Measurements from ENCODE around the gene ZFYVE16.

DNA sequence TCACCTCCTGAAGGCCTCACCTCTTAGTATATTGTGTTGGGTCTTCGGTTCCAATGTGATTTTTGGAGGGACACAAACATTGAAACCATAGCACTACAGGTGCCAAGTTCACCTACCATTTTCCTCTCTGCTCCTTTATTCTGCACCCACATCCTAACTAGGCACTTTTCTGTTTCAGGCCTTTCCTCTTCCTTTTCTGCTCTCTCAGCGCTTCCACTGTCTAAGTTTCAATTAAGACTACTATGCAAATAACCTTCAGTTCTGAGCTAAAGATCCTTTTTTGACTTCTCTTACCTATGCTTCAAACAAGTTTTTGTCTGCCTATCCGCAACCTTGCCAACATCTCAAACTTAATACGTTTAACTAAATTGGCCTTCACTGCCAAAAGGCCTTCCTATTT is 25.4 kb upstream of the ZFYVE16 start:
- TF ChIP-seq, protein P1, sequence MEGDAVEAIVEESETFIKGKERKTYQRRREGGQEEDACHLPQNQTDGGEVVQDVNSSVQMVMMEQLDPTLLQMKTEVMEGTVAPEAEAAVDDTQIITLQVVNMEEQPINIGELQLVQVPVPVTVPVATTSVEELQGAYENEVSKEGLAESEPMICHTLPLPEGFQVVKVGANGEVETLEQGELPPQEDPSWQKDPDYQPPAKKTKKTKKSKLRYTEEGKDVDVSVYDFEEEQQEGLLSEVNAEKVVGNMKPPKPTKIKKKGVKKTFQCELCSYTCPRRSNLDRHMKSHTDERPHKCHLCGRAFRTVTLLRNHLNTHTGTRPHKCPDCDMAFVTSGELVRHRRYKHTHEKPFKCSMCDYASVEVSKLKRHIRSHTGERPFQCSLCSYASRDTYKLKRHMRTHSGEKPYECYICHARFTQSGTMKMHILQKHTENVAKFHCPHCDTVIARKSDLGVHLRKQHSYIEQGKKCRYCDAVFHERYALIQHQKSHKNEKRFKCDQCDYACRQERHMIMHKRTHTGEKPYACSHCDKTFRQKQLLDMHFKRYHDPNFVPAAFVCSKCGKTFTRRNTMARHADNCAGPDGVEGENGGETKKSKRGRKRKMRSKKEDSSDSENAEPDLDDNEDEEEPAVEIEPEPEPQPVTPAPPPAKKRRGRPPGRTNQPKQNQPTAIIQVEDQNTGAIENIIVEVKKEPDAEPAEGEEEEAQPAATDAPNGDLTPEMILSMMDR (IDR thresholded peaks at IDR 0.05): no peak
- TF ChIP-seq RCOR1 (IDR thresholded peaks at IDR 0.05; ENCODE audit: low read depth, low read length) (no peak), JUN (IDR thresholded peaks at IDR 0.05) (no peak), POLR2A (IDR thresholded peaks at IDR 0.05; ENCODE audit: low read length) (no peak), SMC3 (IDR thresholded peaks at IDR 0.05) (no peak), CBX2 (IDR thresholded peaks at IDR 0.05; ENCODE audit: borderline replicate concordance, low read depth) (no peak), NPAS2 (CRISPR knock-in tag; IDR thresholded peaks at IDR 0.05; ENCODE audit: borderline replicate concordance) (no peak), JUNB (IDR thresholded peaks at IDR 0.05) (no peak)
- TF ChIP-seq, protein P2, sequence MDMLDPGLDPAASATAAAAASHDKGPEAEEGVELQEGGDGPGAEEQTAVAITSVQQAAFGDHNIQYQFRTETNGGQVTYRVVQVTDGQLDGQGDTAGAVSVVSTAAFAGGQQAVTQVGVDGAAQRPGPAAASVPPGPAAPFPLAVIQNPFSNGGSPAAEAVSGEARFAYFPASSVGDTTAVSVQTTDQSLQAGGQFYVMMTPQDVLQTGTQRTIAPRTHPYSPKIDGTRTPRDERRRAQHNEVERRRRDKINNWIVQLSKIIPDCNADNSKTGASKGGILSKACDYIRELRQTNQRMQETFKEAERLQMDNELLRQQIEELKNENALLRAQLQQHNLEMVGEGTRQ (IDR thresholded peaks at IDR 0.05): no peak
